Measurements from ENCODE around the gene PLCL1.

The PLCL1 gene

DNA sequence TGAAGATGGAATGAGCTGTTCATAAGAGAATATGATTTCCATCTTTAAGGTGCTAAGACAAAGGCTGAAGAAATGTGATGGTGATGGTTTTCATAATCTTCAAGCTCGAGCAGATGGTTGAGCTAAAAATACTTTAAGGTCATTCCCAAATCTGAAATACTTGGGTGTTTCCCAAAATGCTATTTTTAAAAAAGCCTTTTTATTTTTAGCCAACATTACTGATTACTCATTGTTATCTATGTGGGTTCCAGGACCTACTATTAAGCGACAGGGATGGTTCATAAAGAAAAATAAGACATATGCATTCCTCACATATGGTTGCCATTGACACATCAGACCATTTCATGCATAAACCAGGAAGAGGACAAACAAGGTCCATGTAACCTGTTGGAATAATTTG is 298.5 kb downstream of the PLCL1 start:
- no peaks in the 10 kb centered on the region for H3K36me3 ChIP-seq (ENCODE audit: insufficient read depth, low read length)
- H3K4me2 ChIP-seq (ENCODE audit: low read length) = no peak overlapping the region
- no peaks in the 10 kb centered on the region for H3K9me3 ChIP-seq (replicated peaks; ENCODE audit: low read length)
- H3K9ac ChIP-seq (ENCODE audit: low read depth, low read length) = no peak overlapping the region
- H3K4me1 ChIP-seq (ENCODE audit: control insufficient read depth, insufficient read depth, low read length) = peaks cover 20% of the 10 kb centered on the region
- H3K27me3 ChIP-seq (ENCODE audit: control insufficient read depth, insufficient read depth, low read length) = no peaks in the 10 kb centered on the region
- H3K4me3 ChIP-seq (ENCODE audit: low read length) = no peak overlapping the region

DNA sequence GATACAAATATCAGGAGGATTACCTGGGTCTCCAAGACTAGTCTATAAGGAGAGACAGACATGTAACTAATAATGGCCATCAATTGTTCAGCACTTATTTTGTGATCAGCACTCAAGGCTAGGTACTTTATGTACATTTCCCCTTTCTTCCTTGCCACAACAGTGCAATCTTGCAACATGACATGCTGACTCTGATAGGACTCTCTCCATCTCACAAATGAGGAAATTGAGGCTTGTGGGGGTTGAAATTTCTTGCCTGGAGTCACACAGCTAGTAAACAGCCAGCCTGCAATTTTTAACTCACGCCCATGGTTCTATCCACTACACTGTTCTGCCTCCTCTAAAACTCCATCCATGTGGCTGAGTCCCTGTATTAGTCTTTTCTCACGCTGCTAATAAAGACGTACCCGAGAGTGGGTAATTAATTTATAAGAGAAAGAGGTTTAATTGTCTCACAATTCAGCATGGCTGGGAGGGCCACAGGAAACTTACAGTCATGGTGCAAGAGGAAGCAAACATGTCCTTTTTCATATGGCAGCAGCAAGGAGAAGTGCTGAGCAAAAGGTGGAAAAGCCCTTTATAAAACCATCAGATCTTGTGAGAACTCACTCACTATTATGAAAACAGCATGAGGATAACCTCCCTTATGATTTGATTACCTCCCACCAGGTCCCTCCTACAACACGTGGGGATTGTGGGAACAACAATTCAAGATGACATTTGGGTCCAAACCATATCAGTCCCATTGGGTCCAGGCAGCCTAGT is 302.4 kb downstream of the PLCL1 start:
- peaks cover 5% of the 10 kb centered on the region for H3K4me1 ChIP-seq (ENCODE audit: control insufficient read depth, insufficient read depth, low read length)
- H3K27me3 ChIP-seq (ENCODE audit: control insufficient read depth, insufficient read depth, low read length) = no peaks in the 10 kb centered on the region
- H3K4me2 ChIP-seq (ENCODE audit: low read length) = no peak overlapping the region
- no peak overlapping the region for H3K9ac ChIP-seq (ENCODE audit: low read depth, low read length)
- H3K36me3 ChIP-seq (ENCODE audit: insufficient read depth, low read length) = no peaks in the 10 kb centered on the region
- no peaks in the 10 kb centered on the region for H3K9me3 ChIP-seq (replicated peaks; ENCODE audit: low read length)
- H3K4me3 ChIP-seq (ENCODE audit: low read length) = no peak overlapping the region

DNA sequence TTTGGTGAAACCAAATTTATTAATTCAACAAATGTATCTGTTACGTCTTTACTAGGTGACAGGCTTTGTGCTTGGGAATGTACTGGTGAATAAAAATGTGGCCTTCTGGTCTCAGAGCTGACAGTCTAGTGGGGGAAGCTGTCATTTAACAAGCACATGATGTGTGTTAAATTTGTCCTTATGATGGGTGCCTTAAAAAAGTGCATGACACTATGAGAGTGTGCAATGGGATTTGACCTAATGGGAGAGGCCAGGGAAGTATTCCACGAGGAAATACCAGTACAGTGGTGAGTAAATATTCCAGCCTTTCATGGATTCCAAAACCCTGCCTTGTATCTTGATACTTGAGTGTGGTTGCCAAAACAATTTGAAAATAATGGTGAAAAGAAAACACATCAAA is 308.9 kb downstream of the PLCL1 start:
- Histone ChIP-seq H3K4me3 (ENCODE audit: low read length) (no peak overlapping the region), H3K9ac (ENCODE audit: low read depth, low read length) (no peak overlapping the region), H3K4me2 (ENCODE audit: low read length) (no peak overlapping the region), H3K36me3 (ENCODE audit: insufficient read depth, low read length) (no peaks in the 10 kb centered on the region), H3K27me3 (ENCODE audit: control insufficient read depth, insufficient read depth, low read length) (no peaks in the 10 kb centered on the region), H3K4me1 (ENCODE audit: control insufficient read depth, insufficient read depth, low read length) (peaks cover 16% of the 10 kb centered on the region), H3K9me3 (replicated peaks; ENCODE audit: low read length) (no peaks in the 10 kb centered on the region)

DNA sequence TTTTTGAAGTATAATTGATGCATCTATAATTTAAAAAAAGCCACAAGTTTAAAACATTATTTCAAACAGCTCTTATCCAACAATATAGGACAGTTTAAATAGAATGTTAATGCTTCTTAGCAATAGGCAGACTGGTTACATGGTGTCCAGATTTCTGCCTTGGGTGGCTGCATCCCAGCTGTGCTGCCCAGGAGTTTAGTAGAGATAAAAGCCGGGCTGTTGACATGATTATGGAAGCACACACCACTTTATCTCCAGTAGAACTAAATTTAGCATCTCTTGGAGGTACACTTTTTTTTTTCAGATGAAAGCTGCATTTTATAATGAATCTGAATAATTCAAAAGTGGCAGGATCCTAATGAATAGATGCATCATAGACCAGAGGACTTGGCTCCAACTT is 309.7 kb downstream of the PLCL1 start:
- no peaks in the 10 kb centered on the region for H3K9me3 ChIP-seq (replicated peaks; ENCODE audit: low read length)
- no peak overlapping the region for H3K4me3 ChIP-seq (ENCODE audit: low read length)
- H3K4me2 ChIP-seq (ENCODE audit: low read length) = no peak overlapping the region
- no peaks in the 10 kb centered on the region for H3K36me3 ChIP-seq (ENCODE audit: insufficient read depth, low read length)
- no peak overlapping the region for H3K9ac ChIP-seq (ENCODE audit: low read depth, low read length)
- H3K27me3 ChIP-seq (ENCODE audit: control insufficient read depth, insufficient read depth, low read length) = no peaks in the 10 kb centered on the region
- peaks cover 16% of the 10 kb centered on the region for H3K4me1 ChIP-seq (ENCODE audit: control insufficient read depth, insufficient read depth, low read length)

DNA sequence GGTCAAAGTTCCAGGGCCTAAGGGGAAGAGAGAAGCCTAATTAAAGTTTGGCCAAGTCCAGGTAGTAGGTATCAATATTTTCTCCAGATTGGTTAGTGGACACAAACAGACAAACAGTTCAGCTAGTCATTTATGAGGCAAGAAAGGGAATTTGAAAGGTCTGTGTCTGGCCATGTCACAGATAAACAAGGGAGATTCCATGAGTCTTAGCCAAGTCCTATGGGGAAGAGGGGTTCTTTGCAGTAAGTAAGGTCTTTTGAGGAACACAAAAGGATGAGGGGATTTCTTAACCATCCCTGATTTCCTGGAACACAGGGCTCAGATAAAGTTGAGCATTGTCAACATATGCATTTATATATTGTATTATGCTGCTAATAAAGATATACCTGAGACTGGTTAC is 310.8 kb downstream of the PLCL1 start:
- Histone ChIP-seq H3K9me3 (replicated peaks; ENCODE audit: low read length) (no peaks in the 10 kb centered on the region), H3K4me1 (ENCODE audit: control insufficient read depth, insufficient read depth, low read length) (peaks cover 16% of the 10 kb centered on the region), H3K9ac (ENCODE audit: low read depth, low read length) (no peak overlapping the region), H3K27me3 (ENCODE audit: control insufficient read depth, insufficient read depth, low read length) (no peaks in the 10 kb centered on the region), H3K4me3 (ENCODE audit: low read length) (no peak overlapping the region), H3K36me3 (ENCODE audit: insufficient read depth, low read length) (no peaks in the 10 kb centered on the region), H3K4me2 (ENCODE audit: low read length) (no peak overlapping the region)

DNA sequence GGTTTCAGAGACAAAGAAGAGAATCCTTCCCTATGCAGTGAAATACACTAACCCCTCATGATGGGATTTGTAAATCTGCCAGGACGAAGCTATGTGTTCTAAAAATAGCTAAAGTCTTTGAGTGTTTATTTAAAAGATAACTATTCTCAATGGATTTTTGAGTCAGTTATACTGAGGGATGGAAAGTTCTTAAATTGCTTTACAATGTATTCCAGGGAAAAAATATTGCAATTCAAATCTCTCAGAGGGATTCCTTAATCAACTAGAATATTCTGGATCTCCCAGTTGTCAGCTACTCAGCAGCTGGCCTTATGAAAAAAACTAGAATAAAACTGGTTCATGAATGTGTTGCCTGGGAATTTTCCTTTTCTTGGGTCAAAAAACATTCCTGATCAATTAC is 312.4 kb downstream of the PLCL1 start:
- Histone ChIP-seq H3K9ac (ENCODE audit: low read depth, low read length) (no peak overlapping the region), H3K4me2 (ENCODE audit: low read length) (no peak overlapping the region)

DNA sequence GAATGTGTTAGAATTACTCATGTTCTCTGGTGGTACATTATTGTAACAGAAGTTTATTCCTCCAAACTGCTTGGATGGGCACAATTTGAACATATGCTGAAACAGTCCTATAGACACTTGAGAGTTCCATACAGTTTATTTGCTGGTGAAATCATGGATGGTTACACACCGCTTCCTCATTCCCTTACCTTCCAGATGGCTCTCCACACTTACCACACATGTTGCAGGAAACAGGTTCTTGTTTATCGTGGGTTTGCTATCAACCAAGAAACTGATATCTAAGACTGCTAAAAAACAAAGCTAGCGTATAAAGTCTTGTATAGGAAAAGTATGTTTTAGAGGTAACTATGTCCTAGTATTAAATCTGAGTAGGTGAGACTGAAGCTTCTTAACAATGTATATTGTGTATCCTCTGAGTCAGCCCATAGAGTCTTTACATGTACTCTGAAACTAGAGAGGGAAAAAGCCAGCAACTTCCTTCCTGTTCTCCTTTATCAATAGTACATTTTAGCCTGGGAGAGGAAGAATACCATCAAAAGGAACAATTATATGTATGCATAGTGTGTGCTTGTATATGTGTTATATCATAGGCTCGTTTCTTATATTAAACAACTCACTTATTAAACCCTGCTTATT is 313.1 kb downstream of the PLCL1 start:
- Histone ChIP-seq H3K9me3 (replicated peaks; ENCODE audit: low read length) (no peaks in the 10 kb centered on the region), H3K4me1 (ENCODE audit: control insufficient read depth, insufficient read depth, low read length) (peaks cover 10% of the 10 kb centered on the region), H3K9ac (ENCODE audit: low read depth, low read length) (no peak overlapping the region), H3K4me2 (ENCODE audit: low read length) (no peak overlapping the region), H3K27me3 (ENCODE audit: control insufficient read depth, insufficient read depth, low read length) (no peaks in the 10 kb centered on the region), H3K4me3 (ENCODE audit: low read length) (no peak overlapping the region), H3K36me3 (ENCODE audit: insufficient read depth, low read length) (no peaks in the 10 kb centered on the region)

More for the DNA sequence above, 312.4 kb downstream of the PLCL1 start:
- Histone ChIP-seq H3K4me1 (ENCODE audit: control insufficient read depth, insufficient read depth, low read length) (peaks cover 16% of the 10 kb centered on the region), H3K36me3 (ENCODE audit: insufficient read depth, low read length) (no peaks in the 10 kb centered on the region), H3K9me3 (replicated peaks; ENCODE audit: low read length) (no peaks in the 10 kb centered on the region), H3K27me3 (ENCODE audit: control insufficient read depth, insufficient read depth, low read length) (no peaks in the 10 kb centered on the region), H3K4me3 (ENCODE audit: low read length) (no peak overlapping the region)

DNA sequence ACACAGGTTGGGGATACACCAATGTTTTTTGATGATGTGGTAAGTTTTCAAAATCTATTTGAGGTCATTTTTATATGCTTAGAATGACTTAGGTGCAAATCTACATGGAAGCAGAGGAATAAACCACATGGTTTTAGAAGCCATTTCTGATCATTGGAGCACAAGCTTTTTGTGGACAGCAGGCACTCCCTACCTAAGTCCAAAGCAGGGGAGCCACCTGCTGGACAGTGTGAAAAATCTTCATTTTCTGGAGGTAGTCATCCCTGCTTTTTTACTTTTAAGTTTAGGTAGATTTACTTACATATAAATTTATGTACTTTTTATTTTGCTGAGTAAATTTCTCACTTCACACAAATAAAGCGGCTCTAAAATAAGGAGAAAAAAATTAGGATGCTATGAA is 323.2 kb downstream of the PLCL1 start:
- no peaks in the 10 kb centered on the region for H3K4me1 ChIP-seq (ENCODE audit: control insufficient read depth, insufficient read depth, low read length)
- H3K36me3 ChIP-seq (ENCODE audit: insufficient read depth, low read length) = no peaks in the 10 kb centered on the region
- no peak overlapping the region for H3K4me2 ChIP-seq (ENCODE audit: low read length)
- H3K9me3 ChIP-seq (replicated peaks; ENCODE audit: low read length) = no peaks in the 10 kb centered on the region
- no peak overlapping the region for H3K9ac ChIP-seq (ENCODE audit: low read depth, low read length)
- peaks cover 5% of the 10 kb centered on the region for H3K27me3 ChIP-seq (ENCODE audit: control insufficient read depth, insufficient read depth, low read length)
- no peak overlapping the region for H3K4me3 ChIP-seq (ENCODE audit: low read length)

DNA sequence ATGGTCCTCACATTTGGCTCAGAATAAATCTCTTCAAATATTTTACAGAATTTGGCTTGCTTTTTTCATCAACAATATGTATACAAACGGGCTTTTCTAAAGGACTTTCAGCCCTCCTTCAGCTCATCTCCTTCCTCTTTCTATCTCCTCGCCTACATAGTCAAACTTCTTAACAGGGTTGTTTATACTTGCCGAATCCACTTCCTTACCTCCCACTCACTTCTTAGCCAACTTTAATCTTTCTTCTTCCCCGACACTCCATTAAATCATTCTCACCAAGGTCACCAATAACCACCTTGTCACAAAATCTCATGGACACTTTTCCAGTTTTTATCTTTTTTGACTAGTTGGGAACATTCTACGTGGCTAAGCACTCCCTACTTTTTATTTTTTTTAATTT is 325.2 kb downstream of the PLCL1 start:
- peaks cover 5% of the 10 kb centered on the region for H3K27me3 ChIP-seq (ENCODE audit: control insufficient read depth, insufficient read depth, low read length)
- H3K9me3 ChIP-seq (replicated peaks; ENCODE audit: low read length) = no peaks in the 10 kb centered on the region
- H3K4me3 ChIP-seq (ENCODE audit: low read length) = no peak overlapping the region
- peaks cover 9% of the 10 kb centered on the region for H3K4me1 ChIP-seq (ENCODE audit: control insufficient read depth, insufficient read depth, low read length)
- no peak overlapping the region for H3K4me2 ChIP-seq (ENCODE audit: low read length)
- no peak overlapping the region for H3K9ac ChIP-seq (ENCODE audit: low read depth, low read length)
- no peaks in the 10 kb centered on the region for H3K36me3 ChIP-seq (ENCODE audit: insufficient read depth, low read length)

DNA sequence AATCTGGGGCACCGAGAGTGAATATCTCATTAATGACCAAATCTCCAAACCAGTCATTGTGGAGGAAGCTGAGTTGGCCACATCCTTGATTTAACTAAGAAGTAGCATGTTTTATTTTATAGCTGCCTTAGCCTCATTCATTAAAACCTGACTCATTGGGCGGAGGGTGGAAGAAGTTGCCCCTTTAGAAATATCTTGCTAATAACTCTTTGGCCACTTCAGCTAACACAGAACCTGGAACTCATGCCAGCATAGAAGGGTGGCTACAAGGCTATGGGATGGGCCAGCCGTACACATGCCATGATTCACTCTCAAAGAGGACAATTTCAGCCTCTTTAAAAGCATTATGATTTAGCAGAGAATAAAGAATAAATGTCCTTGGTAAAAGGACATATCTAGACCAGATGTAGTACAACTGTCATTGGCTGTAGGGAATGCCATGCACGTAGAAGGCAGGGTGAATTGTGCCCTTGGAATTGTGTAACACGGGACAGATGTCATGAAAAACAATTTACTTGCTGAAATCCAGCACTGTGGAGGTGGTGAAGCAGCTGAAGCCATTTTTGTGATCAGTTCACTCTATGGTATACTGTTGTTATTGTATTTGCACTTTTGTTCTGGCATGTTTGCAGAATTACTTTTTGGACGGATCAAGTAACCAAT is 330.0 kb downstream of the PLCL1 start:
- peaks cover 5% of the 10 kb centered on the region for H3K27me3 ChIP-seq (ENCODE audit: control insufficient read depth, insufficient read depth, low read length)
- no peaks in the 10 kb centered on the region for H3K9me3 ChIP-seq (replicated peaks; ENCODE audit: low read length)
- no peak overlapping the region for H3K4me3 ChIP-seq (ENCODE audit: low read length)
- H3K36me3 ChIP-seq (ENCODE audit: insufficient read depth, low read length) = no peaks in the 10 kb centered on the region
- peaks cover 19% of the 10 kb centered on the region for H3K4me1 ChIP-seq (ENCODE audit: control insufficient read depth, insufficient read depth, low read length)
- no peak overlapping the region for H3K9ac ChIP-seq (ENCODE audit: low read depth, low read length)
- H3K4me2 ChIP-seq (ENCODE audit: low read length) = peak overlapping the region; percentile 34

DNA sequence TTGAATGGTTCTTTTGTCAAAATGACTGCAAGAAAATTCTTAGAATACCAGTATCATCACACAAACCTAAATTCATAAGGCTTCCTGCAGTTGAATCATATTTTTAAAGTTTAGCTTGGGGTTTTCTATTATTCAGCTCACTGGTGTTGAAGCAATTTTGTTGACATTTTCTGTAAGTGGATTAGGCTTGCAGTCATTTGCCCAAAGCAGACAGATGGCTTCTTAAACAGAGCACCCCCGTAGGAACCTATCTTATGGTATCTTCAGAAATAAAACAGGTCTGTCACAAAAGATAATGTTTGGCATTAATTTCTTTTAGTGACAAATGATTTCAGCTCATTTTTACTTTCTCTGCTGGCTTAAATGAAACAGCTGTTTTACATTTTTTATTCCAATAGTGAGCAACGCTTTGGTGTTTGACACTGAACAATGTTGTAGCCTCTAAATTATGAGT is 331.1 kb downstream of the PLCL1 start:
- peak overlapping the region; percentile 12 for H3K4me2 ChIP-seq (ENCODE audit: low read length)
- no peak overlapping the region for H3K4me3 ChIP-seq (ENCODE audit: low read length)
- peaks cover 19% of the 10 kb centered on the region for H3K4me1 ChIP-seq (ENCODE audit: control insufficient read depth, insufficient read depth, low read length)
- no peak overlapping the region for H3K9ac ChIP-seq (ENCODE audit: low read depth, low read length)
- no peaks in the 10 kb centered on the region for H3K9me3 ChIP-seq (replicated peaks; ENCODE audit: low read length)
- H3K27me3 ChIP-seq (ENCODE audit: control insufficient read depth, insufficient read depth, low read length) = peaks cover under 1% of the 10 kb centered on the region
- H3K36me3 ChIP-seq (ENCODE audit: insufficient read depth, low read length) = no peaks in the 10 kb centered on the region

Data from skeletal muscle satellite cell (primary cell).